Measurements from ENCODE around the gene SS18L1. TPM values are rescaled to one million over a fixed set of nuclear protein-coding genes. Genes with fewer than 3 reads are reported as not detected.

SS18L1 gene
- total RNA-seq, 1 experiment from 2014 or later: 34.7 TPM

- DNase-seq (ENCODE audit: low spot score): no peak
- Histone ChIP-seq H3K36me3 (ENCODE audit: insufficient read depth, low read length, poor library complexity, severe bottlenecking) (peaks cover 46% of the 10 kb centered on the region), H3K4me1 (ENCODE audit: insufficient read depth, low read length, poor library complexity, severe bottlenecking) (peaks cover 10% of the 10 kb centered on the region), H3K9me3 (ENCODE audit: low read depth, low read length, poor library complexity, severe bottlenecking) (no peaks in the 10 kb centered on the region), H3K27ac (ENCODE audit: low read depth, low read length, poor library complexity, severe bottlenecking) (no peak overlapping the region), H3K27me3 (replicated peaks; ENCODE audit: insufficient read depth, low read depth, low read length, poor library complexity) (no peaks in the 10 kb centered on the region), H3K4me3 (ENCODE audit: low read depth, low read length, poor library complexity, severe bottlenecking) (no peak overlapping the region)
- CTCF ChIA-PET: no interaction called here
- intact Hi-C loops (cut with micrococcal nuclease; ENCODE audit: unreplicated experiment): no loop called here
- TF ChIP-seq EZH2 (IDR thresholded peaks at IDR 0.05; ENCODE audit: borderline replicate concordance, low read depth, low read length, poor library complexity, severe bottlenecking) (no peak), CTCF (conservative IDR thresholded peaks at IDR 0.05; ENCODE audit: low read depth, low read length) (no peak)
- no TSS peak for BruUV-seq (replicated peaks)
- POLR2A ChIA-PET (ENCODE audit: low non-redundant PET): interaction anchor here (0.5 kb wide), 1 partner anchor 118 kb away, joined by 3 read pairs; no protein-coding TSS in a partner anchor
Measured at GRCh38 chr20:62163986-62164762, 20.6 kb downstream of the SS18L1 start.

- Histone ChIP-seq H3K4me1 (ENCODE audit: insufficient read depth, low read length, poor library complexity, severe bottlenecking) (peaks cover 10% of the 10 kb centered on the region), H3K4me3 (ENCODE audit: low read depth, low read length, poor library complexity, severe bottlenecking) (no peak overlapping the region), H3K36me3 (ENCODE audit: insufficient read depth, low read length, poor library complexity, severe bottlenecking) (peaks cover 48% of the 10 kb centered on the region), H3K27ac (ENCODE audit: low read depth, low read length, poor library complexity, severe bottlenecking) (no peak overlapping the region), H3K9me3 (ENCODE audit: low read depth, low read length, poor library complexity, severe bottlenecking) (no peaks in the 10 kb centered on the region), H3K27me3 (replicated peaks; ENCODE audit: insufficient read depth, low read depth, low read length, poor library complexity) (no peaks in the 10 kb centered on the region)
- CTCF ChIA-PET: no interaction called here
- TF ChIP-seq EZH2 (IDR thresholded peaks at IDR 0.05; ENCODE audit: borderline replicate concordance, low read depth, low read length, poor library complexity, severe bottlenecking): no peak
- BruUV-seq (replicated peaks): no TSS peak
- POLR2A ChIA-PET (ENCODE audit: low non-redundant PET): no interaction called here
- no peak for DNase-seq (ENCODE audit: low spot score)
- intact Hi-C loops (cut with micrococcal nuclease; ENCODE audit: unreplicated experiment): no loop called here
Measured at GRCh38 chr20:62164879-62165761, 21.6 kb downstream of the SS18L1 start.

- TF ChIP-seq EZH2 (IDR thresholded peaks at IDR 0.05; ENCODE audit: borderline replicate concordance, low read depth, low read length, poor library complexity, severe bottlenecking) (no peak), CTCF (conservative IDR thresholded peaks at IDR 0.05; ENCODE audit: low read depth, low read length) (no peak)
- DNase-seq (ENCODE audit: low spot score): peak; percentile 57
- CTCF ChIA-PET: no interaction called here
- Histone ChIP-seq H3K4me3 (ENCODE audit: low read depth, low read length, poor library complexity, severe bottlenecking) (no peak overlapping the region), H3K27ac (ENCODE audit: low read depth, low read length, poor library complexity, severe bottlenecking) (peak overlapping the region; percentile 37), H3K4me1 (ENCODE audit: insufficient read depth, low read length, poor library complexity, severe bottlenecking) (peaks cover 10% of the 10 kb centered on the region), H3K27me3 (replicated peaks; ENCODE audit: insufficient read depth, low read depth, low read length, poor library complexity) (no peaks in the 10 kb centered on the region), H3K36me3 (ENCODE audit: insufficient read depth, low read length, poor library complexity, severe bottlenecking) (peaks cover 43% of the 10 kb centered on the region), H3K9me3 (ENCODE audit: low read depth, low read length, poor library complexity, severe bottlenecking) (no peaks in the 10 kb centered on the region)
- no TSS peak for BruUV-seq (replicated peaks)
- POLR2A ChIA-PET (ENCODE audit: low non-redundant PET): no interaction called here
- intact Hi-C loops (cut with micrococcal nuclease; ENCODE audit: unreplicated experiment): no loop called here
Measured at GRCh38 chr20:62165762-62166399, 22.3 kb downstream of the SS18L1 start.

All from A673 (cell line).